Stimulated activated CD4-positive, alpha-beta T cell treated with anti-CD3 and anti-CD28 coated beads, Interleukin-4, amount 100 ng/mL, for 1 hour (primary cell): ENCODE results near the gene FBXO4.

Source experiments
- DNase-seq: peaks from one replicate; pipeline ENCODE4 v3.0.0-alpha.2; 2020

FBXO4 gene

DNA sequence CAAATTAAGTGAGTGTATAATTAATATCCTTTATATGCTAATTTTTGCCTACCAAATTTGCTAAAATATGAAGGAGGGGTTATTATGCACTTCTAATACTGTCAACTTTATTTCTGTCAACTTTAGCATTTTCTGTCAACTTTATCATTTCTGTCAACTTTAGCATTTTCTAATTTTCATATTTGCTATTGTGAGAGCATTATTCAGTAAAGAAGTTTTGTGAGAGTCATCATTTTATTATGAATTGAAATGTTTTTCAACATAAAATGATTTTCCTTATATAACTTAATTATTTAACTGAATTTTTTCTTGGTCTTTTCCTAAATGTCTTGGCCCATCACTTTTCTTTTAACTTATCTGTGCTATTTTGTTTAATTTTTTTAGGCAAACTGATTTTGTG is 58.2 kb downstream of the FBXO4 start:
- DNase-seq = no peak

DNA sequence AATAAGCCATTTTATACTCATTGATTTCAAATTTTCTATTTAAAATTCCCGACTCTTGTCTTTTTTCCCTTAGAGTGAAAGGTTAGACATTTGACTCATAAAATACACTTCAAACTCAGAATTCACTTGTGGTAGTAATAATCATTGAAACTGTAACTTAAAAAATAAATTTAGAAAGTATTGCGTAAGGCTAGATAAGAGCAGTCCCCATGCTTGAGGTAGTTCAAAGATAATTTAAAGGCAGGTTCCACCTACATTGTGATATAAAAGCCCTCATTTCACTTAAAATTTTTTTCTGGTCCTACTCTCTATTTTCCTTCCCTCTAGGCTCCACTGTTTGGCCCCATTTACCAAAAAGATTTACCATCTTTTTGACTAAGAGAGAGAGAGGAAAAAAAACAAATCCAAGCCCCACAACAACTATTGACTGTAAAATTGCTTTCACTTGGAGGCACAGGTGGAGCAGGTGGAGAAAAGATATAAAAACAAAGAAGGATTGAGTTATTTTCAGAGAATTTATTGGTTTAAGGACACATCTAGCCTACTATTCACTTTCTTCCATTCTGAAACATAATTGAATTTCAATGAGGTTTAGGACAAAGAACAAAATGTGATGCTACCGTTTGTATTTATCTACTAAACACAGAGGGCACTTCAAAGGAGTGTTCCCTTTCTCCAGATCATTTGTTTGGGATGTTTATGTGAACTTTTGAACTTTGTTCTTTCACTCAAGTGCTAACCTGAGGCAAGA is 61.0 kb downstream of the FBXO4 start:
- no peak for DNase-seq
